ENCODE data around the gene MDFI. TPM values are rescaled to one million over a fixed set of nuclear protein-coding genes. Genes with fewer than 3 reads are reported as not detected.

MDFI gene
- total RNA-seq, 8 experiments from 2014 or later, result 2.3 to 131 (median 21.9) TPM

- no peak for ATAC-seq (replicated peaks in 6 of 8)
- peaks cover 24 to 26% of the 10 kb centered on the region in 2 donors for H3K4me1 ChIP-seq (replicated peaks in 1 of 2)
- in situ Hi-C loops (cut with MboI; ENCODE audit: low pct_unique_long_range_greater_than_20kb in 2 of 9, low sequenced_read_pairs in 9 of 9, unreplicated experiment in 9 of 9), result loop anchor here in 1 of 9 experiments (25.0 kb wide), 1 partner anchor 311 kb away; no protein-coding TSS in a partner anchor
- no peak overlapping the region for H3K27ac ChIP-seq
- H3K4me3 ChIP-seq, result no peak overlapping the region
- WGBS, 10 experiments, result 53 to 100% (median 83%) methylated on average over 1 to 7 of the region's 17 CpGs; no CpG with 5 or more reads in 3 of the 10 experiments
These were observed 34.8 kb downstream of the MDFI start for GRCh38 chr6:41672816-41673703.

DNA sequence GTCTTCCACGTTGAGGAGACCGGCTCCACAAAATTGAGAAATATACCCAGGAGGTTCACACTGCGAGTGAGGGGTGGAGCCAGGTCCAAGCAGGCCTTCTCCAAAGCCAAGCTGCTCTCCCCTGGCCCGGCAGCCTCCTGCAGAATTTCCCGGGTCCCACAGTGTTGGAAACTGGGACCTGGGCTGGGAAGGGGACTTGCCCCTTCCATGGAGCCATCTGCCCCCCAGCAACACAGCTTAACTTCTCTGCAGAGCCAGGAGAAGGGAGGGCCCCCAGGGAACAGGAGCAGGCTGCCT is 35.4 kb downstream of the MDFI start:
- peaks cover 29 to 32% of the 10 kb centered on the region in 2 donors for H3K4me1 ChIP-seq (replicated peaks in 1 of 2)
- no peak overlapping the region for H3K27ac ChIP-seq
- ATAC-seq (replicated peaks in 6 of 8), result peak in 1 of 8 experiments; percentile 12
- WGBS, 10 experiments, result 100% methylated on average over 1 of the region's 5 CpGs; no CpG with 5 or more reads in 9 of the 10 experiments
- in situ Hi-C loops (cut with MboI; ENCODE audit: low pct_unique_long_range_greater_than_20kb in 2 of 9, low sequenced_read_pairs in 9 of 9, unreplicated experiment in 9 of 9), result loop anchor here in 1 of 9 experiments (25.0 kb wide), 1 partner anchor 311 kb away; no protein-coding TSS in a partner anchor
- no peak overlapping the region for H3K4me3 ChIP-seq

- peak in 2 of 8 experiments; percentile 8 to 21 for ATAC-seq (replicated peaks in 6 of 8)
- WGBS, 10 experiments, result 83 to 100% (median 93%) methylated on average over 1 to 2 of the region's 7 CpGs; no CpG with 5 or more reads in 7 of the 10 experiments
- Histone ChIP-seq H3K4me3 (no peak overlapping the region), H3K4me1 (replicated peaks in 1 of 2) (peaks cover 29 to 35% of the 10 kb centered on the region in 2 donors), H3K27ac (no peak overlapping the region)
- in situ Hi-C loops (cut with MboI; ENCODE audit: low pct_unique_long_range_greater_than_20kb in 2 of 9, low sequenced_read_pairs in 9 of 9, unreplicated experiment in 9 of 9), result loop anchor here in 1 of 9 experiments (25.0 kb wide), 1 partner anchor 312 kb away; no protein-coding TSS in a partner anchor
These were observed 36.1 kb downstream of the MDFI start for GRCh38 chr6:41674231-41675000.

GRCh38 chr6:41675176-41675775 is 37.0 kb downstream of the MDFI start:
- in situ Hi-C loops (cut with MboI; ENCODE audit: low pct_unique_long_range_greater_than_20kb in 2 of 9, low sequenced_read_pairs in 9 of 9, unreplicated experiment in 9 of 9), result loop anchor here in 6 of 9 experiments (25.0 kb wide), 1 partner anchor 313 kb away; no protein-coding TSS in a partner anchor
- H3K4me1 ChIP-seq (replicated peaks in 1 of 2), result peaks cover 31 to 44% of the 10 kb centered on the region in 2 donors
- no peak overlapping the region for H3K27ac ChIP-seq
- peak in 7 of 8 experiments; percentile 16 to 74 (median 44) for ATAC-seq (replicated peaks in 6 of 8)
- no peak overlapping the region for H3K4me3 ChIP-seq
- WGBS, 10 experiments, result 40 to 100% (median 63%) methylated on average over 1 to 3 of the region's 6 CpGs; no CpG with 5 or more reads in 3 of the 10 experiments

- Histone ChIP-seq H3K27ac (no peak overlapping the region), H3K4me3 (no peak overlapping the region), H3K4me1 (replicated peaks in 1 of 2) (peaks cover 31 to 44% of the 10 kb centered on the region in 2 donors)
- WGBS, 10 experiments, result 32 to 100% (median 77%) methylated on average over 1 to 6 of the region's 6 CpGs; no CpG with 5 or more reads in 2 of the 10 experiments
- no peak for ATAC-seq (replicated peaks in 6 of 8)
- in situ Hi-C loops (cut with MboI; ENCODE audit: low pct_unique_long_range_greater_than_20kb in 2 of 9, low sequenced_read_pairs in 9 of 9, unreplicated experiment in 9 of 9), result loop anchor here in 6 of 9 experiments (25.0 kb wide), 1 partner anchor 314 kb away; no protein-coding TSS in a partner anchor
These were observed 37.7 kb downstream of the MDFI start for GRCh38 chr6:41675992-41676391.

DNA sequence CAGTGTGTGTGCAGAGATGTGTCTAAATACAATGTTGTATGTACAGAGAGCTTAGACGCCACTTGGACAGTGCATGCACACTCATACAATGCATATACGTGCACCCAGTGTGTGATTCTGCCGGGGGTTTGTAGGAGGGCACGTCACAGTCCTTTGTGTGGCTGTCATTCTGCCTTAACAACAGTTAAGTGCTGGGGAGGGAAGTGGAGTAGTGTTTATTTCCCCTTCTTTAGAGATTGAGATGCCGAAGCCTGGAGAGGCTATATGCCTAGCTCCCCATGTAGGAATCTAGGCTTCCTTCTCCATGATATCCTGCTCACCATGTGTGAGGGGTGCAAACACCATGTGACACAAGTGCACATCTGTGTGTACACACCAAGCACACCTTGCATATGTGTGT is 38.2 kb downstream of the MDFI start:
- 0 to 83% (median 45%) methylated on average over 1 to 5 of the region's 5 CpGs; no CpG with 5 or more reads in 3 of the 10 experiments for whole genome bisulfite sequencing, 10 experiments
- Histone ChIP-seq H3K27ac (no peak overlapping the region), H3K4me1 (replicated peaks in 1 of 2) (peaks cover 31 to 44% of the 10 kb centered on the region in 2 donors), H3K4me3 (no peak overlapping the region)
- in situ Hi-C loops (cut with MboI; ENCODE audit: low pct_unique_long_range_greater_than_20kb in 2 of 9, low sequenced_read_pairs in 9 of 9, unreplicated experiment in 9 of 9), result loop anchor here in 6 of 9 experiments (25.0 kb wide), 1 partner anchor 314 kb away; no protein-coding TSS in a partner anchor
- no peak for ATAC-seq (replicated peaks in 6 of 8)

DNA sequence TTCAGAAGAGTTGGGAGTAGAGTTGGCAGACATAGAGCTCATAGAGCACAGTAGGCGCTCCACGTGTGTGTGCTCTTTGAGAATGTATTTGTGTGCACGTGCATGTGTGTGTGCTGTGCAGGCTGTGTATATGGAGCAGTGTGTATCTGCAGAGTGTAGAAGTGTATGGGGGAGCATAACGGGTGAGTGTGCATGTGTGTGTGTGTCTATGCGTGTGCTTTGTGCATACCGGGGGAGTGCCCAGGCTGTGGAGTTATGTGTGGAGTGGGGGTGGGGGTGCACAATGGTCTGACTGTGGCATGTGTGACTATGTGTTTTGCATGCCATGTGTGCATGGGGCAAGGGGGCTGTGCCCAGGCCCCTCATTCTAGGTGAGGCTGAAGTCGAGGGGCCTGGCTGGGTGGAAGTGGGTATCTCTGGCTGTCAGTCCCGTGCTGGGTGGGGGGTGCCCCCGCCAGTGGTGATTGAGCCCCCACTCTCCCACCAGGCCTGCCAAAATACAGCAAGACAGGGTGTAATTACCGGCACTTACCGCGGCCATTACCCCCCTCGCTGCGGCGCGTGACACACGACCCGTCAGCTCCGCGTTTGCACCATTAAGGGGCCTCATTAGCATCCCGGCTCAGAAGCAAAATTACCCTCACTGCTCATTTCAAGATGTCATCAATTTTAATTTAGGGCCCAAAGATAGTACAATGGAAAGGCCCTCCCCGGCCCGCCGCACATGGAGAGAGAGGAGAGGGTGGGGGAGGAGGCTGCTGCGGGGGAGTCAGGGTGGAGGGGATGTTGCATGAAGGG is 39.1 kb downstream of the MDFI start:
- 8 to 100% (median 43%) methylated on average over 1 to 14 of the region's 25 CpGs; no CpG with 5 or more reads in 2 of the 10 experiments for WGBS, 10 experiments

GRCh38 chr6:41678511-41679084 is 40.3 kb downstream of the MDFI start:
- in situ Hi-C loops (cut with MboI; ENCODE audit: low pct_unique_long_range_greater_than_20kb in 2 of 9, low sequenced_read_pairs in 9 of 9, unreplicated experiment in 9 of 9), result loop anchor here in 6 of 9 experiments (25.0 kb wide), 1 partner anchor 316 kb away; no protein-coding TSS in a partner anchor
- WGBS, 10 experiments, result 50 to 86% (median 80%) methylated on average over 1 to 5 of the region's 8 CpGs; no CpG with 5 or more reads in 5 of the 10 experiments
- Histone ChIP-seq H3K4me3 (no peak overlapping the region), H3K27ac (no peak overlapping the region), H3K4me1 (replicated peaks in 1 of 2) (peaks cover 46 to 55% of the 10 kb centered on the region in 2 donors)
- no peak for ATAC-seq (replicated peaks in 6 of 8)

More for the DNA sequence above, 39.1 kb downstream of the MDFI start:
- no peak overlapping the region for H3K4me3 ChIP-seq
- peaks cover 34 to 49% of the 10 kb centered on the region in 2 donors for H3K4me1 ChIP-seq (replicated peaks in 1 of 2)
- peak overlapping the region; percentile 22 to 37 for H3K27ac ChIP-seq
- ATAC-seq (replicated peaks in 6 of 8), result peak in 5 of 8 experiments; percentile 61 to 79 (median 67)
- in situ Hi-C loops (cut with MboI; ENCODE audit: low pct_unique_long_range_greater_than_20kb in 2 of 9, low sequenced_read_pairs in 9 of 9, unreplicated experiment in 9 of 9), result loop anchor here in 6 of 9 experiments (25.0 kb wide), 1 partner anchor 315 kb away; no protein-coding TSS in a partner anchor

GRCh38 chr6:41679696-41680095 is 41.4 kb downstream of the MDFI start:
- in situ Hi-C loops (cut with MboI; ENCODE audit: low pct_unique_long_range_greater_than_20kb in 2 of 9, low sequenced_read_pairs in 9 of 9, unreplicated experiment in 9 of 9), result loop anchor here in 8 of 9 experiments (10.0 to 25.0 kb wide), 3 partner anchors 75 to 317 kb away; no protein-coding TSS in a partner anchor
- WGBS, 10 experiments, result 50 to 100% (median 80%) methylated on average over 1 to 5 of the region's 9 CpGs; no CpG with 5 or more reads in 3 of the 10 experiments

GRCh38 chr6:41680182-41680965 is 42.1 kb downstream of the MDFI start:
- ATAC-seq (replicated peaks in 6 of 8), result no peak
- Histone ChIP-seq H3K4me1 (replicated peaks in 1 of 2) (peaks cover 39 to 52% of the 10 kb centered on the region in 2 donors), H3K4me3 (no peak overlapping the region), H3K27ac (no peak overlapping the region)
- 69 to 100% (median 74%) methylated on average over 2 to 9 of the region's 11 CpGs; no CpG with 5 or more reads in 1 of the 10 experiments for WGBS, 10 experiments
- in situ Hi-C loops (cut with MboI; ENCODE audit: low pct_unique_long_range_greater_than_20kb in 2 of 9, low sequenced_read_pairs in 9 of 9, unreplicated experiment in 9 of 9), result loop anchor here in 8 of 9 experiments (10.0 to 25.0 kb wide), 3 partner anchors 76 to 318 kb away; no protein-coding TSS in a partner anchor

More at GRCh38 chr6:41679696-41680095, 41.4 kb downstream of the MDFI start:
- no peak overlapping the region for H3K4me3 ChIP-seq
- no peak overlapping the region for H3K27ac ChIP-seq
- no peak for ATAC-seq (replicated peaks in 6 of 8)
- H3K4me1 ChIP-seq (replicated peaks in 1 of 2), result peaks cover 41 to 57% of the 10 kb centered on the region in 2 donors
